ENCODE results near the gene TBC1D8B.
"Not testable (repeated sequence)": the region's sequence is repeated elsewhere in the genome, so short reads cannot be mapped to it uniquely, and the experiment has no call there.

- not testable (repeated sequence) for TF ChIP-seq MBD4 (IDR thresholded peaks at IDR 0.05; ENCODE audit: borderline replicate concordance, low read length); CTCF (CRISPR knock-in tag; IDR thresholded peaks at IDR 0.05); CEBPB (IDR thresholded peaks at IDR 0.05; ENCODE audit: borderline replicate concordance, low read depth, low read length); CREM (IDR thresholded peaks at IDR 0.05); CREM (CRISPR knock-in tag; IDR thresholded peaks at IDR 0.05); NPAS2 (CRISPR knock-in tag; IDR thresholded peaks at IDR 0.05; ENCODE audit: borderline replicate concordance); CEBPG (CRISPR knock-in tag; IDR thresholded peaks at IDR 0.05); SMAD9 (CRISPR knock-in tag; IDR thresholded peaks at IDR 0.05); ZNF160 (CRISPR knock-in tag; IDR thresholded peaks at IDR 0.05); ZBTB1 (CRISPR knock-in tag; IDR thresholded peaks at IDR 0.05; ENCODE audit: borderline replicate concordance); MAFK (conservative IDR thresholded peaks at IDR 0.05 in 1 of 2, IDR thresholded peaks at IDR 0.05 in 1 of 2; ENCODE audit: low read length in 2 of 2); POLR2AphosphoS5 (IDR thresholded peaks at IDR 0.05; ENCODE audit: low read depth, low read length); PATZ1 (CRISPR knock-in tag; IDR thresholded peaks at IDR 0.05)
Measured at GRCh38 chrX:106814093-106814492, 11.6 kb downstream of the TBC1D8B start.

Data from HepG2 (cell line).